Measurements from ENCODE around the gene SMIM44. TPM values are rescaled to one million over a fixed set of nuclear protein-coding genes. Genes with fewer than 3 reads are reported as not detected.
A peak's percentile ranks its signal among the peaks of the same experiment; 100 is the strongest.

The SMIM44 gene
- total and polyA plus RNA-seq, 9 of the 15 experiments (the other 6 are each of a cell fraction or from before 2014, with no cell fraction given) = not detected

GRCh38 chr19:3521104-3521445 lies 37.8 kb upstream of the SMIM44 start (continued):
- no peak for TF ChIP-seq ZNF407 (IDR thresholded peaks at IDR 0.05; ENCODE audit: low read depth)
- no peak for TF ChIP-seq HSF4 (CRISPR knock-in tag; IDR thresholded peaks at IDR 0.05; ENCODE audit: borderline replicate concordance)
- TF ChIP-seq CREB1 (IDR thresholded peaks at IDR 0.05) = no peak
- TF ChIP-seq CREB1 (CRISPR knock-in tag; IDR thresholded peaks at IDR 0.05) = no peak
- TF ChIP-seq ZNF395 (CRISPR knock-in tag; IDR thresholded peaks at IDR 0.05) = no peak
- no peak for TF ChIP-seq ZNF23 (CRISPR knock-in tag; IDR thresholded peaks at IDR 0.05)
- no peak for TF ChIP-seq XRCC5 (IDR thresholded peaks at IDR 0.05; ENCODE audit: low read depth, low read length)
- no peak for TF ChIP-seq KLF13 (tag; IDR thresholded peaks at IDR 0.05; ENCODE audit: borderline replicate concordance, low read depth)
- TF ChIP-seq NCOR1 (IDR thresholded peaks at IDR 0.05) = peak; percentile 25; the same call in 1 of the 2 replicates
- no peak for TF ChIP-seq ELK1 (CRISPR knock-in tag; IDR thresholded peaks at IDR 0.05)
- TF ChIP-seq ELF2 (CRISPR knock-in tag; IDR thresholded peaks at IDR 0.05) = no peak
- no peak for TF ChIP-seq NFRKB (IDR thresholded peaks at IDR 0.05; ENCODE audit: low read depth)
- peak; percentile 63 for TF ChIP-seq MAFF (IDR thresholded peaks at IDR 0.05; ENCODE audit: low read length)
- 0 out of 2 replicates have a peak, but pooled peaks have one; percentile 7 for TF ChIP-seq FOXM1 (IDR thresholded peaks at IDR 0.05; ENCODE audit: low read depth)
- no peak for TF ChIP-seq FOXM1 (CRISPR knock-in tag; IDR thresholded peaks at IDR 0.05; ENCODE audit: low read depth)
- no peak for TF ChIP-seq MCM3 (IDR thresholded peaks at IDR 0.05)
- TF ChIP-seq TAF9B (IDR thresholded peaks at IDR 0.05; ENCODE audit: partially characterized antibody) = no peak
- TF ChIP-seq TAF15 (IDR thresholded peaks at IDR 0.05; ENCODE audit: low read depth, low read length) = no peak
- no peak for TF ChIP-seq ZNF561 (CRISPR knock-in tag; conservative IDR thresholded peaks at IDR 0.05)
- no peak for TF ChIP-seq U2AF1 (optimal IDR thresholded peaks at IDR 0.05; ENCODE audit: low read depth, low read length)

All from K562 (cell line).